H1 (cell line): ENCODE measurements around the gene HHAT. TPM values are rescaled to one million over a fixed set of nuclear protein-coding genes. Genes with fewer than 3 reads are reported as not detected.

ENCODE experiments used
- CTCF ChIA-PET: fragments of 300-600 bp; sonication (Branson Sonifier 250); formaldehyde crosslinking; loops from one replicate; lab custom pipeline; 2021; ENCODE audit not compliant: partially characterized antibody; lab: Charles Lee
- POLR2A ChIA-PET: fragments of 300-600 bp; sonication (Branson Sonifier 250); formaldehyde crosslinking; loops from one replicate; lab custom pipeline; 2021; ENCODE audit warnings: inconsistent platforms; ENCODE audit not compliant: partially characterized antibody; lab: Charles Lee
- DNase-seq, 2 experiments: peaks; one replicate each; pipeline versions ENCODE4 v3.0.0 to v3.0.0-alpha.2; 2010 to 2022; ENCODE audit warnings: low spot score in 2 of 2, low read depth in 1 of 2, mixed read lengths in 1 of 2
- FAIRE-seq: peaks from 2 replicates; lab custom pipeline; 2011; peaks lifted over from hg19 to GRCh38; lab: Jason Lieb, UNC
- H2AFZ ChIP-seq: 2 replicates; pipeline ENCODE4 v1.8.1; 2012; ENCODE audit warnings: low read length, inconsistent platforms
- H2AK5ac ChIP-seq: 2 replicates; pipeline ENCODE4 v1.6.1; 2013; ENCODE audit warnings: low read depth, low read length
- H2BK120ac ChIP-seq: replicated peaks from 2 replicates; pipeline ENCODE3; 2013; ENCODE audit warnings: low read depth, low read length, inconsistent platforms
- H2BK12ac ChIP-seq: 2 replicates; pipeline ENCODE4 v1.6.1; 2013; ENCODE audit warnings: low read depth, low read length
- H2BK15ac ChIP-seq: 2 replicates; pipeline ENCODE4 v1.6.1; 2013; ENCODE audit warnings: low read length
- H2BK20ac ChIP-seq: 2 replicates; pipeline ENCODE4 v1.6.1; 2013; ENCODE audit warnings: low read length
- H2BK5ac ChIP-seq: 2 replicates; pipeline ENCODE4 v1.6.1; 2013; ENCODE audit warnings: low read depth, low read length
- H3K14ac ChIP-seq: 2 replicates; pipeline ENCODE4 v1.6.1; 2013; ENCODE audit warnings: inconsistent platforms; ENCODE audit not compliant: insufficient read length
- H3K18ac ChIP-seq: 2 replicates; pipeline ENCODE4 v1.6.1; 2013; ENCODE audit warnings: low read length; ENCODE audit errors: extremely low read depth
- H3K23ac ChIP-seq: 2 replicates; pipeline ENCODE4 v1.6.1; 2013; ENCODE audit warnings: inconsistent platforms; ENCODE audit not compliant: insufficient read length
- H3K23me2 ChIP-seq: 2 replicates; pipeline ENCODE4 v1.6.1; 2013; ENCODE audit warnings: low read depth, low read length
- H3K27ac ChIP-seq: 2 replicates; pipeline ENCODE4 v1.6.1; 2011; ENCODE audit warnings: low read depth, low read length, inconsistent platforms
- H3K27me3 ChIP-seq, 4 experiments: replicated peaks in 1 of 4; 1 replicate in 1 of 4; 2 replicates in 3 of 4; pipeline versions ENCODE4 v1.6.1 to v1.8.1; 2011 to 2013; ENCODE audit warnings: low read length in 3 of 4, mild to moderate bottlenecking in 3 of 4, inconsistent platforms in 2 of 4, mixed read lengths in 2 of 4, moderate library complexity in 1 of 4; ENCODE audit not compliant: control insufficient read depth in 3 of 4, insufficient read depth in 3 of 4; ENCODE audit errors: extremely low read depth in 1 of 4
- H3K36me3 ChIP-seq, 4 experiments: 2 replicates each; pipeline versions ENCODE4 v1.6.1 to v1.8.1; 2011 to 2013; ENCODE audit warnings: mild to moderate bottlenecking in 4 of 4, low read length in 3 of 4, moderate library complexity in 2 of 4, control low read depth in 1 of 4, inconsistent platforms in 1 of 4; ENCODE audit not compliant: insufficient read depth in 4 of 4, control insufficient read depth in 2 of 4
- H3K4ac ChIP-seq: replicated peaks from 2 replicates; pipeline ENCODE3; 2013; ENCODE audit warnings: low read length, low read depth, mixed read lengths, inconsistent platforms; ENCODE audit not compliant: insufficient read length
- H3K4me1 ChIP-seq, 4 experiments: replicated peaks in 1 of 4; 1 replicate in 1 of 4; 2 replicates in 3 of 4; pipeline versions ENCODE4 v1.6.1 to v1.8.1; 2011 to 2013; ENCODE audit warnings: low read length in 3 of 4, inconsistent platforms in 2 of 4, mixed read lengths in 1 of 4; ENCODE audit not compliant: insufficient read depth in 4 of 4, control insufficient read depth in 3 of 4
- H3K4me2 ChIP-seq, 2 experiments: 2 replicates each; pipeline versions ENCODE4 v1.6.1 to v1.8.1; 2011 to 2013; ENCODE audit warnings: low read depth in 2 of 2, low read length in 2 of 2, control low read depth in 1 of 2, inconsistent platforms in 1 of 2, mild to moderate bottlenecking in 1 of 2; ENCODE audit not compliant: insufficient read depth in 1 of 2
- H3K4me3 ChIP-seq, 4 experiments: fragments of 200-600, 300-600 bp in 1 of 4; sonication (generic), shearing (Covaris generic), sonication (Bioruptor Twin) in 1 of 4; 2 replicates each; pipeline versions ENCODE4 v1.5.1 to v1.8.1; 2011 to 2016; ENCODE audit warnings: low read length in 4 of 4, low read depth in 3 of 4, control low read depth in 2 of 4, inconsistent platforms in 2 of 4, mild to moderate bottlenecking in 2 of 4, mixed read lengths in 1 of 4, moderate library complexity in 1 of 4; ENCODE audit not compliant: insufficient read depth in 2 of 4; ENCODE audit errors: extremely low read depth in 1 of 4
- H3K56ac ChIP-seq: replicated peaks from 2 replicates; pipeline ENCODE3; 2013; ENCODE audit warnings: low read depth, mild to moderate bottlenecking, mixed read lengths, low read length, inconsistent platforms; ENCODE audit not compliant: insufficient read length
- H3K79me1 ChIP-seq: 2 replicates; pipeline ENCODE4 v1.6.1; 2013; ENCODE audit warnings: low read depth, low read length, control low read depth
- H3K79me2 ChIP-seq, 2 experiments: 2 replicates each; pipeline versions ENCODE4 v1.6.1 to v1.8.1; 2012 to 2013; ENCODE audit warnings: low read length in 2 of 2, mild to moderate bottlenecking in 2 of 2, inconsistent platforms in 1 of 2; ENCODE audit not compliant: insufficient read depth in 2 of 2, control insufficient read depth in 1 of 2
- H3K9ac ChIP-seq, 4 experiments: replicated peaks in 1 of 4; 1 replicate in 1 of 4; 2 replicates in 3 of 4; pipeline versions ENCODE4 v1.6.1 to v1.8.1; 2011 to 2013; ENCODE audit warnings: low read depth in 3 of 4, low read length in 3 of 4, control low read depth in 2 of 4, mild to moderate bottlenecking in 2 of 4, moderate library complexity in 2 of 4, inconsistent platforms in 1 of 4; ENCODE audit errors: extremely low read depth in 1 of 4
- H3K9me3 ChIP-seq, 2 experiments: 2 replicates each; pipeline versions ENCODE4 v1.6.1 to v1.8.1; 2012 to 2013; ENCODE audit warnings: mild to moderate bottlenecking in 2 of 2, moderate library complexity in 2 of 2, control low read depth in 1 of 2, inconsistent platforms in 1 of 2, low read depth in 1 of 2, low read length in 1 of 2, mixed read lengths in 1 of 2; ENCODE audit not compliant: insufficient read depth in 2 of 2
- H4K20me1 ChIP-seq, 2 experiments: replicated peaks in 1 of 2; 2 replicates each; pipeline versions ENCODE3 to v1.8.1; 2011 to 2013; ENCODE audit warnings: inconsistent platforms in 2 of 2, low read length in 2 of 2, mild to moderate bottlenecking in 1 of 2; ENCODE audit not compliant: insufficient read depth in 2 of 2, control insufficient read depth in 1 of 2
- H4K5ac ChIP-seq: 2 replicates; pipeline ENCODE4 v1.6.1; 2013; ENCODE audit warnings: low read length, low read depth, mixed read lengths, inconsistent platforms; ENCODE audit not compliant: insufficient read length
- H4K8ac ChIP-seq: 2 replicates; pipeline ENCODE4 v1.8.0; 2013; ENCODE audit warnings: mild to moderate bottlenecking, moderate library complexity, low read length, inconsistent platforms; ENCODE audit not compliant: insufficient read depth; ENCODE audit errors: extremely low read depth
- H4K91ac ChIP-seq: replicated peaks from 2 replicates; pipeline ENCODE3; 2013; ENCODE audit warnings: low read length, mixed read lengths, inconsistent platforms; ENCODE audit not compliant: insufficient read length
- RAD21 ChIP-seq, 2 experiments: IDR thresholded peaks in 1 of 2; conservative IDR thresholded peaks in 1 of 2; 2 replicates each; pipeline ENCODE4 v1.6.1; 2011; ENCODE audit warnings: low read depth in 2 of 2, low read length in 2 of 2, improper control_type of control experiment in 1 of 2, inconsistent platforms in 1 of 2, mild to moderate bottlenecking in 1 of 2, moderate library complexity in 1 of 2
- RBBP5 ChIP-seq: IDR thresholded peaks from 2 replicates; pipeline ENCODE4 v1.7.1; 2012; ENCODE audit warnings: low read depth, mild to moderate bottlenecking, inconsistent platforms, low read length, moderate library complexity, borderline replicate concordance
- SP4 ChIP-seq: IDR thresholded peaks from 2 replicates; pipeline ENCODE4 v1.6.1; 2012; ENCODE audit warnings: low read length, inconsistent platforms
- SUZ12 ChIP-seq: fragments of 200-600 bp; sonication (generic); IDR thresholded peaks from 2 replicates; pipeline ENCODE4 v1.6.1; 2012; ENCODE audit warnings: mild to moderate bottlenecking, inconsistent platforms, low read length, moderate library complexity, mixed read lengths
- TAF1 ChIP-seq: IDR thresholded peaks from 2 replicates; pipeline ENCODE4 v1.6.1; 2011; ENCODE audit warnings: mild to moderate bottlenecking, low read depth, low read length
- WGBS, 2 experiments: shearing (Covaris generic) in 1 of 2; methylation state at CpG; one replicate each; pipeline versions ENCODE4 v1.1.6 to v1.1.7; 2013 to 2015; ENCODE audit warnings: low lambda C conversion rate in 2 of 2, mixed read lengths in 2 of 2, inconsistent platforms in 1 of 2, low coverage in 1 of 2, missing lambda C conversion rate in 1 of 2; ENCODE audit not compliant: insufficient replicate concordance in 2 of 2, insufficient coverage in 1 of 2, insufficient read length in 1 of 2; ENCODE audit errors: extremely low coverage in 1 of 2, missing lambda C conversion rate in 1 of 2; 5-methylcytosine and 5-hydroxymethylcytosine counted together
- polyA plus RNA-seq, 7 experiments: library from polyadenylated mRNA; depleted of rRNA in 3 of 7; stranded (reverse) in 5 of 7; unstranded in 2 of 7; fragments of >200 nt in 5 of 7; fragments of 200-250 nt in 2 of 7; gene quantifications; 1 replicate in 5 of 7; 2 replicates in 1 of 7; 4 replicates in 1 of 7; pipeline versions ENCODE4 v1.2.1 to v1.2.3, GENCODE V29; 2011 to 2013; ENCODE audit warnings: missing spikeins in 2 of 7, mixed read lengths in 2 of 7
- total RNA-seq: library from RNA; stranded (reverse); fragmentation: NEBNext Ultra II Directional; extraction: Animal tissue kit (Norgen Biotek cat#: 25700); gene quantifications from 2 replicates; pipeline ENCODE4 v1.2.1, GENCODE V29; 2021
- TF ChIP-seq, protein P1 (sequence below), 3 experiments: IDR thresholded peaks; 1 replicate in 2 of 3; 2 replicates in 1 of 3; pipeline versions ENCODE4 v1.5.1 to v1.6.1; 2011; ENCODE audit warnings: low read length in 3 of 3, mild to moderate bottlenecking in 3 of 3, inconsistent platforms in 2 of 3, low read depth in 1 of 3, moderate library complexity in 1 of 3; ENCODE audit not compliant: insufficient read depth in 1 of 3; ENCODE audit errors: control extremely low read depth in 1 of 3

HHAT gene
- total and polyA plus RNA-seq, 2 of the 8 experiments (the other 6 are each of a cell fraction or from before 2014, with no cell fraction given), result 0.15 to 0.51 TPM

DNA sequence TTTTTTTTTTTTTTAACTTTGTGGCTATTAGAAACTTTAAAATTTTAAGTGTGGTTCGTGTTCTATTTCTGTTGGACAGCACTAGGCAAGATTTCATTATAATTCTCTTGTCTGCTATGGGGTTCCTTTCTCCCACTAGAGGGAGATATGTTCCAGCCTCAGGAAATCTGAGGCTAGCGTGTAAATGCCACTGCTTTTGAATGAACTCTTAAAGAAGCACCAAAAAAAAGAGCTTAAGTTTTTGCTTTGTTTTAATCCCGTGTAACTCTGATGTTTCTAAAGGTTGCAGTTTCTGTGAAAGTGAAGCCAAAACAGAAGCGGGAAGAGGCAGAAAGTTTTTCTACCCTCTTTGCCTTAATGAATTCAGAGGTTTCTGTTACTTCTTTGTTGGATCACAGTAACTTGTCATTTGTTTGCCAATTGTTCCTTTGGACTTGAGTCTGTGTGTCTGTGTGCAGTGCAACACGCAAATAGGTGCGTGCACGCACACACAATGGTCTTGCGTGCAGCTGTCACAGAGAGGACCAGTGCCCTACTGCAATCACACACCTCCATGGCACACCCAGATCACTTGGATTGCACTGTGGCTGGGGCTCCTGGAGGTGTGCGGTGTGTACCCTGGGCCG is 32.3 kb downstream of the HHAT start:
- no peak overlapping the region for H3K23ac ChIP-seq
- WGBS, 2 experiments, result 52% methylated on average over 10 of the region's 10 CpGs; no CpG with 5 or more reads in 1 of the 2 experiments
- H4K5ac ChIP-seq, result no peak overlapping the region
- peak overlapping the region; percentile 67; the same call in 1 of the 2 replicates for H2AFZ ChIP-seq
- DNase-seq, result no peak
- H2BK12ac ChIP-seq, result peak overlapping the region; percentile 46
- no peak overlapping the region for H2BK20ac ChIP-seq
- no peak overlapping the region for H3K14ac ChIP-seq
- H3K4ac ChIP-seq, result no peak overlapping the region
- no peak overlapping the region for H2BK120ac ChIP-seq
- FAIRE-seq, result no peak
- no peak overlapping the region for H3K4me2 ChIP-seq
- H3K4me3 ChIP-seq, result no peak overlapping the region
- no peak overlapping the region for H3K18ac ChIP-seq
- H2AK5ac ChIP-seq, result no peak overlapping the region
- no peaks in the 10 kb centered on the region for H3K27me3 ChIP-seq
- no peak overlapping the region for H3K27ac ChIP-seq
- no peaks in the 10 kb centered on the region for H3K36me3 ChIP-seq
- H3K79me1 ChIP-seq, result no peaks in the 10 kb centered on the region
- H3K9me3 ChIP-seq, result no peaks in the 10 kb centered on the region
- H2BK5ac ChIP-seq, result no peak overlapping the region
- TF ChIP-seq RAD21 (IDR thresholded peaks at IDR 0.05 in 1 of 2, conservative IDR thresholded peaks at IDR 0.05 in 1 of 2; ENCODE audit: low read depth in 2 of 2, low read length in 2 of 2) (peak; percentile 64 to 66), SUZ12 (no peak), TAF1 (no peak), SP4 (no peak), RBBP5 (no peak)
- TF ChIP-seq, protein P1, sequence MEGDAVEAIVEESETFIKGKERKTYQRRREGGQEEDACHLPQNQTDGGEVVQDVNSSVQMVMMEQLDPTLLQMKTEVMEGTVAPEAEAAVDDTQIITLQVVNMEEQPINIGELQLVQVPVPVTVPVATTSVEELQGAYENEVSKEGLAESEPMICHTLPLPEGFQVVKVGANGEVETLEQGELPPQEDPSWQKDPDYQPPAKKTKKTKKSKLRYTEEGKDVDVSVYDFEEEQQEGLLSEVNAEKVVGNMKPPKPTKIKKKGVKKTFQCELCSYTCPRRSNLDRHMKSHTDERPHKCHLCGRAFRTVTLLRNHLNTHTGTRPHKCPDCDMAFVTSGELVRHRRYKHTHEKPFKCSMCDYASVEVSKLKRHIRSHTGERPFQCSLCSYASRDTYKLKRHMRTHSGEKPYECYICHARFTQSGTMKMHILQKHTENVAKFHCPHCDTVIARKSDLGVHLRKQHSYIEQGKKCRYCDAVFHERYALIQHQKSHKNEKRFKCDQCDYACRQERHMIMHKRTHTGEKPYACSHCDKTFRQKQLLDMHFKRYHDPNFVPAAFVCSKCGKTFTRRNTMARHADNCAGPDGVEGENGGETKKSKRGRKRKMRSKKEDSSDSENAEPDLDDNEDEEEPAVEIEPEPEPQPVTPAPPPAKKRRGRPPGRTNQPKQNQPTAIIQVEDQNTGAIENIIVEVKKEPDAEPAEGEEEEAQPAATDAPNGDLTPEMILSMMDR (IDR thresholded peaks at IDR 0.05; ENCODE audit: control extremely low read depth in 1 of 3, insufficient read depth in 1 of 3, low read depth in 1 of 3, low read length in 3 of 3), result peak in 2 of 3 experiments; percentile 31 to 50; a peak in 2 of 4 replicates
- CTCF ChIA-PET, result interaction anchor here (0.7 to 4.7 kb wide), 23 partner anchors 9 to 542 kb away, joined by 3 to 50 read pairs (median 4); no protein-coding TSS in a partner anchor
- no peak overlapping the region for H3K9ac ChIP-seq
- H3K4me1 ChIP-seq, result peaks cover 6 to 14% (median 12%) of the 10 kb centered on the region in 4 experiments; a peak in 5 of 7 replicates
- H3K23me2 ChIP-seq, result no peaks in the 10 kb centered on the region
- no peak overlapping the region for H3K56ac ChIP-seq
- no peak overlapping the region for H4K91ac ChIP-seq
- H3K79me2 ChIP-seq, result no peaks in the 10 kb centered on the region
- no peaks in the 10 kb centered on the region for H4K20me1 ChIP-seq
- no peak overlapping the region for H2BK15ac ChIP-seq
- POLR2A ChIA-PET, result interaction anchor here (1.1 to 9.8 kb wide), 2 partner anchors 10 to 13 kb away, joined by 3 to 183 read pairs; no protein-coding TSS in a partner anchor
- H4K8ac ChIP-seq, result no peak overlapping the region
